AG09309 (cell line): ENCODE results near the gene AUNIP.

Experiments used
- DNase-seq: peaks from one replicate; pipeline ENCODE4 v3.0.0-alpha.2; 2010; ENCODE audit warnings: low read depth
- H3K4me3 ChIP-seq: 2 replicates; pipeline ENCODE4 v1.5.1; 2011; ENCODE audit warnings: mild to moderate bottlenecking, low read depth, low read length, moderate library complexity; ENCODE audit not compliant: control insufficient read depth
- TF ChIP-seq, protein P1 (sequence below): IDR thresholded peaks from 2 replicates; pipeline ENCODE4 v1.5.1; 2011; ENCODE audit warnings: mild to moderate bottlenecking, low read depth, low read length, inconsistent platforms; ENCODE audit not compliant: insufficient read depth, control insufficient read depth; ENCODE audit errors: missing control alignments

Gene AUNIP

DNA sequence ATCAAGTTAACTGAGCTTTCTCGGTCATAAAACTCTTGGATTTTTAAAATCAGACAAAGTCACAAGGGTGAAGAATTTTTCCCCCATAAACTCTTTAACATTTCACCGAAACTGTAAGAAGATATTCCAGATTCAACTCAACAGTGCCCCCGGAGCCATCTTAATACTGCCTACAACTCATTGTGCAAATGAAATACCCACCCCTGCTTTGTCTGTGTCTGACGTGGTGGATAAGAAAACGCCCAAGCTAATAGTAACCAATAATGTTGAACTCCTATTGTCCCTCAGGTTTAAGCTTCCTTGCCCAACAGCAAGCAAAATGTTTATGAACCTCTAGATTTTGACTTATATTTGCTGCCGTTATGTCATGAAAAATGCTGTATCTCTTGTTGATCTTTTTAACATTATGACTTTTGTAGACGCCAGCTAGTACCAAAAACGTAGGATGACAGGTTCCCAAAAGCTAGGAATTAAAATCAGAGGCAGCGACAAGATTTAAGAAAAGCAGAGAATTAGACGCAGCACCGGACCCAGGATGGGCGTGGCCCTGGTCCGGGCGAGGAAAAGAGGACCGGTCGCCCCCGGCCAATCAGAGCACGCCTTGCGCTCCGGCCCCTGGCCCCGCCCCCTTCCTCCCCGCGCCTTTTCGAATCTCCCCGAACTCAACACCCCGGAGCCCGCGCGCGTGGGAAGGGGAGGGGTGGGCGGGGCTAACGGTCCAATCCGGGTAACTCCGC lies 45.9 kb upstream of the AUNIP start:
- H3K4me3 ChIP-seq: peak overlapping the region; percentile 46
- TF ChIP-seq, protein P1, sequence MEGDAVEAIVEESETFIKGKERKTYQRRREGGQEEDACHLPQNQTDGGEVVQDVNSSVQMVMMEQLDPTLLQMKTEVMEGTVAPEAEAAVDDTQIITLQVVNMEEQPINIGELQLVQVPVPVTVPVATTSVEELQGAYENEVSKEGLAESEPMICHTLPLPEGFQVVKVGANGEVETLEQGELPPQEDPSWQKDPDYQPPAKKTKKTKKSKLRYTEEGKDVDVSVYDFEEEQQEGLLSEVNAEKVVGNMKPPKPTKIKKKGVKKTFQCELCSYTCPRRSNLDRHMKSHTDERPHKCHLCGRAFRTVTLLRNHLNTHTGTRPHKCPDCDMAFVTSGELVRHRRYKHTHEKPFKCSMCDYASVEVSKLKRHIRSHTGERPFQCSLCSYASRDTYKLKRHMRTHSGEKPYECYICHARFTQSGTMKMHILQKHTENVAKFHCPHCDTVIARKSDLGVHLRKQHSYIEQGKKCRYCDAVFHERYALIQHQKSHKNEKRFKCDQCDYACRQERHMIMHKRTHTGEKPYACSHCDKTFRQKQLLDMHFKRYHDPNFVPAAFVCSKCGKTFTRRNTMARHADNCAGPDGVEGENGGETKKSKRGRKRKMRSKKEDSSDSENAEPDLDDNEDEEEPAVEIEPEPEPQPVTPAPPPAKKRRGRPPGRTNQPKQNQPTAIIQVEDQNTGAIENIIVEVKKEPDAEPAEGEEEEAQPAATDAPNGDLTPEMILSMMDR: peak; percentile 10
- DNase-seq: peak; percentile 29

DNA sequence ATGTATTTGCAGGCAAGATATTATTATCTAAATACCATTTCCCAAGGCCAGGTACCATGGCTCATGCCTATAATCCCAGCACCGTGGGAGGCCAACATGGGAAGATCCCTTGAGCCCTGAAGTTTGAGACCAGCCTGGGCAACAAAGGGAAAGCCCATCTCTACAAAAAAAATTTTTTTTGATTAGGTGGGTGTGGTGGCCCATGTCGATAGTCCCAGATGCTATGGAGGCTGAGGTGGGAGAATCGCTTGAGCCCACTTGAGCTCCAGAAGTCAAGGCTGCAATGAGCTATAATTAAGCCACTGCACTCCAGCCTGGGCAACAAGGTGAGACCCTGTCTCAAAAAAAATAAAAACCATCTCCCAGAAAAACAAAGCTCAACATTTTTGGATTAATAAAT lies 44.7 kb upstream of the AUNIP start:
- peak overlapping the region; percentile 46 for H3K4me3 ChIP-seq
- TF ChIP-seq, protein P1: no peak
- DNase-seq: no peak

DNA sequence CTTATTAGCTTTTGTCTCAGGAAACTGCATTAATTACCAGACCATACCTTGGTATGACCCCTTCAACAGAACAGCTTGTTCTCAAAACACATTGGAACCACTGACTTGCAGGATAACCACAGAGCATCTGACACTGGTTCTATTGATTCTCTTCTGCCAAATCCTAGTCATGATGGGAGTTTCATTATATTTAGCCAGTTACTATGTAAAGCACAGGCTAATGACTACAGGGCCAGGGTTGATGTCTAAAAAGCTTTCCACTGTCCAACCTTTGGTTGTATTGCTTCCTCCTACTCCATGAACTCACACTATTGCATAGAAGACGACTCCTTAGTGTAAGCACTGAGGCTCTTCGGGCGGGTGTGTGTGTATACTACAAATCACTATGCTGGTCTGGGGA lies 43.2 kb upstream of the AUNIP start:
- no peak overlapping the region for H3K4me3 ChIP-seq
- no peak for DNase-seq
- TF ChIP-seq, protein P1: no peak

DNA sequence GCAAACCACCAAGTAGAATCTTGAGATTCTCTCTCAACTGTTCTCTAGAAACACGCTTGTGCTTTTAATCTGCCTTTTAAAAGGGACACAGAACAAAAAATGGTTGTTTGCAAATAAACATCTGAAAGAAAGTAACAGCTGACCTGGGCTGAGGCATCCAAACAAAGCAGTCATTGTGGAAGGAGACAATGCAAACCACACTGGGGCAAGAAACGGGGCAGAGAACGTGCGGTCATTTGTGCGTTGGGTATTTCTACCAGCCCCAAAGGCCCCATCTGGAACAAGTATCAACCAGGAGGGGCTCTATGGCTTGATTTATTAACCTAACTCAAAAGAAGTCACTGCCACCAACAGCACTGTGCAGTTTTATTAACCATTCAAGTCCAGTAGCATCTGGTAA lies 41.0 kb upstream of the AUNIP start:
- H3K4me3 ChIP-seq: no peak overlapping the region
- DNase-seq: no peak
- TF ChIP-seq, protein P1: no peak

DNA sequence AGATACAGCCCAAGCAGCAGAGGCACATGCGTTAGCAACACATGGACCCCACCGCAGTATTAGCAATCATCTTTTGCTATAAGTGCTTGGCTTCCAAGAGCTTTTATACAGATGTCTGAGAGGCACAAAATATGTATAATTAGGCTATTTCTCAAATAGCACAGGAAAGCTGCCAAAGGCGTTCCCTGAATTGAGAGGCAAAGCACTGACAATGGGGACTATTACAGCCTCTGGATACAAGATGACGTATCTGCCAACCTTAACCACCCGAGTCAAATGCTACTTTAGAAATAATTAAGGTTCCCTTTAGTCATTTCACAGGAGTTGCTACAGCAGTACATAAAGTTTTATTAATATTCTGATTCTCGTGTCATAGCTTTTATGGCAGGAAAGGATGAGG lies 40.5 kb upstream of the AUNIP start:
- no peak for DNase-seq
- TF ChIP-seq, protein P1: no peak
- no peak overlapping the region for H3K4me3 ChIP-seq

DNA sequence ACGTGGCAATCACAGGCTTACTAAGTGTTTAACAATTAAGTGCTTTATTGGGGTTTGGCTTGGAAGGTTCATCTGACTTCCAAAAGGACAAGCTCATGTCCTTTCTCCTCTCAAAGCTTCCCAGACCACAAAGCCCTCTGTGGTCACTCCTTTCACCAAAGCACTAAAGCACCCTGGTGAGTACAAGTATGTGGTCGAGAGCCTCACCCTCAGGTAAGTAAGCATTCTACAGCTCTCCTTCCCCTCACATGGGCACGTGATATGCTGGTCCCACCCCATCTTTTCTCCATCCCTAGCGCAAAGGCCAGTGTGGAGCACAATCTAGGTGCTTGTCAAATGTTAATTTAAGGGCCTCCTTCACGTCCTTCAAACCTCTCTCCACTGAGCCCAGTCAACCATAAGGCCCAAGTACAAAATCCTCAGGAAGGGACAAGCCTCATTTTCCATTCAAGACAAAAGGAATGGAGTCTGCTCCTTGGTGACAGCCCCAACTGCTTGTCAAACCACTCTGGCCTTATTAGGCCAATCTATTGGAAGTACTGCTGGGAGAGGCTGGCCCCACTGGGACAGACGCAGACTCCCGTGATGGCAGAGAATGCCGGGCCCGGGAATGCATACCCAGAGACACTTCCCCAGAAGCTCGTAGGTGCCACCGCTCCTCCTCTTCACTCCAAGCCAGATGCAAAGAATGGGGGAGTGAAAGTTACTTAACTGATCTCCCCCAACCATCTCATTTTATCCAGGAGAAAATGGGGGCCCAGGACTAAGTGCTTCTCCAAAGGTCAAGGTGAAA lies 39.2 kb upstream of the AUNIP start:
- DNase-seq: no peak
- H3K4me3 ChIP-seq: no peak overlapping the region
- TF ChIP-seq, protein P1: no peak
